ENCODE measurements around the gene NT5M. TPM values are rescaled to one million over a fixed set of nuclear protein-coding genes. Genes with fewer than 3 reads are reported as not detected.

NT5M gene
- total and polyA plus RNA-seq, 9 of the 15 experiments (the other 6 are each of a cell fraction or from before 2014, with no cell fraction given) = 0.24 to 10.1 (median 3.4) TPM

GRCh38 chr17:17256316-17256715 lies 46.9 kb upstream of the NT5M start (continued):
- TF ChIP-seq, protein P1, sequence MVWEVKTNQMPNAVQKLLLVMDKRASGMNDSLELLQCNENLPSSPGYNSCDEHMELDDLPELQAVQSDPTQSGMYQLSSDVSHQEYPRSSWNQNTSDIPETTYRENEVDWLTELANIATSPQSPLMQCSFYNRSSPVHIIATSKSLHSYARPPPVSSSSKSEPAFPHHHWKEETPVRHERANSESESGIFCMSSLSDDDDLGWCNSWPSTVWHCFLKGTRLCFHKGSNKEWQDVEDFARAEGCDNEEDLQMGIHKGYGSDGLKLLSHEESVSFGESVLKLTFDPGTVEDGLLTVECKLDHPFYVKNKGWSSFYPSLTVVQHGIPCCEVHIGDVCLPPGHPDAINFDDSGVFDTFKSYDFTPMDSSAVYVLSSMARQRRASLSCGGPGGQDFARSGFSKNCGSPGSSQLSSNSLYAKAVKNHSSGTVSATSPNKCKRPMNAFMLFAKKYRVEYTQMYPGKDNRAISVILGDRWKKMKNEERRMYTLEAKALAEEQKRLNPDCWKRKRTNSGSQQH (CRISPR knock-in tag; IDR thresholded peaks at IDR 0.05) = no peak
- TF ChIP-seq, protein P2, sequence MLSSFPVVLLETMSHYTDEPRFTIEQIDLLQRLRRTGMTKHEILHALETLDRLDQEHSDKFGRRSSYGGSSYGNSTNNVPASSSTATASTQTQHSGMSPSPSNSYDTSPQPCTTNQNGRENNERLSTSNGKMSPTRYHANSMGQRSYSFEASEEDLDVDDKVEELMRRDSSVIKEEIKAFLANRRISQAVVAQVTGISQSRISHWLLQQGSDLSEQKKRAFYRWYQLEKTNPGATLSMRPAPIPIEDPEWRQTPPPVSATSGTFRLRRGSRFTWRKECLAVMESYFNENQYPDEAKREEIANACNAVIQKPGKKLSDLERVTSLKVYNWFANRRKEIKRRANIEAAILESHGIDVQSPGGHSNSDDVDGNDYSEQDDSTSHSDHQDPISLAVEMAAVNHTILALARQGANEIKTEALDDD (IDR thresholded peaks at IDR 0.05) = no peak
- TF ChIP-seq L3MBTL2 (IDR thresholded peaks at IDR 0.05) (no peak), RCOR1 (IDR thresholded peaks at IDR 0.05; ENCODE audit: borderline replicate concordance in 1 of 2, low read depth in 2 of 2, low read length in 2 of 2) (no peak), CXXC5 (CRISPR knock-in tag; IDR thresholded peaks at IDR 0.05) (no peak), ELF2 (CRISPR knock-in tag; IDR thresholded peaks at IDR 0.05) (no peak)

DNA sequence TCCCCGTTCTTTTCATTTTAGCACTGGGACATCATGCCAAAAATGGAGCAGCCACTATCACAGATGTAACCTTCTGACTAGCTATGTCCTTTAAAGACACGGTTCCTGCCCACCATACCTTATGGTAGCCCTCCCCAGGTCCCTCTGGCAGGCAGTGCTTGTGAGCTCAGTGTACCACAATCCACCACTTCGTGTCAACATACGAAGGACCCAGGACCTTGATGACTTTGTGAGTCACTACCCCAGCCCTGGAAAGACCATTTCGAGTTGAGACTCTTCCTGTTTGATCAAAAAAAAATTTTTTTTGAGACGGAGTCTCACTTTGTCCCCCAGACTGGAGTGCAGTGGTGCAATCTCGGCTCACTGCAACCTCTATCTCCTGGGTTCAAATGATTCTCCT lies 45.2 kb upstream of the NT5M start:
- H3K9ac ChIP-seq (ENCODE audit: insufficient read depth in 1 of 2, low read depth in 2 of 2, low read length in 2 of 2) = no peak overlapping the region
- 84% methylated on average over 6 of the region's 7 CpGs for WGBS (ENCODE audit: insufficient coverage, low coverage, missing lambda C conversion rate)
- intact Hi-C loops (cut with micrococcal nuclease) (no loop called here), in situ Hi-C loops (cut with MboI) (no loop called here)
- H3K27ac ChIP-seq (ENCODE audit: extremely low read depth, low read depth, low read length) = no peak overlapping the region
- ChIA-PET POLR2A (interaction anchor here (0.8 kb wide), 1 partner anchor 14 kb away, joined by 4 read pairs; no protein-coding TSS in a partner anchor), CTCF (ENCODE audit: low intra/inter-chr PET ratio) (no interaction called here)
- no peak for DNase-seq (ENCODE audit: extremely low read depth in 1 of 4, low spot score in 3 of 4)
- no peaks in the 10 kb centered on the region for H3K9me1 ChIP-seq (ENCODE audit: control insufficient read depth, insufficient read depth, low read length)
- no peaks in the 10 kb centered on the region for H4K20me1 ChIP-seq (replicated peaks; ENCODE audit: control insufficient read depth, insufficient read depth, low read length)
- peaks cover 77% of the 10 kb centered on the region for H3K36me3 ChIP-seq (ENCODE audit: control insufficient read depth, insufficient read depth, low read length)
- H3K4me1 ChIP-seq (replicated peaks in 1 of 2; ENCODE audit: control insufficient read depth in 2 of 2, insufficient read depth in 2 of 2, low read length in 2 of 2) = peaks cover 0 to 5% of the 10 kb centered on the region in 2 experiments; a peak in 3 of 5 replicates
- no peak for FAIRE-seq
- H3K9me3 ChIP-seq (replicated peaks; ENCODE audit: control insufficient read depth, insufficient read depth, low read depth, low read length) = no peaks in the 10 kb centered on the region
- H3K27me3 ChIP-seq (ENCODE audit: control insufficient read depth in 2 of 2, insufficient read depth in 2 of 2, low read length in 2 of 2) = no peaks in the 10 kb centered on the region
- no peak overlapping the region for H2AFZ ChIP-seq (ENCODE audit: low read depth, low read length)
- no peak overlapping the region for H3K4me3 ChIP-seq
- ATAC-seq = no peak
- no peaks in the 10 kb centered on the region; the same call in 2 of the 3 replicates for H3K79me2 ChIP-seq (ENCODE audit: control insufficient read depth, insufficient read depth, low read length)
- no TSS peak for BruUV-seq (replicated peaks)
- H3K4me2 ChIP-seq (ENCODE audit: insufficient read depth, low read length) = no peak overlapping the region
- TF ChIP-seq CREB5 (CRISPR knock-in tag; IDR thresholded peaks at IDR 0.05) (no peak), ZNF311 (CRISPR knock-in tag; IDR thresholded peaks at IDR 0.05) (no peak), ZNF778 (CRISPR knock-in tag; IDR thresholded peaks at IDR 0.05) (no peak), IRF1 (CRISPR knock-in tag; IDR thresholded peaks at IDR 0.05; ENCODE audit: borderline replicate concordance) (no peak), PHB (CRISPR knock-in tag; IDR thresholded peaks at IDR 0.05) (no peak)

Measured in K562 (cell line).